GM18909 (cell line): ENCODE data around the gene SLC7A10.
A peak's percentile ranks its signal among the peaks of the same experiment; 100 is the strongest.
"Not testable (repeated sequence)": the region's sequence is repeated elsewhere in the genome, so short reads cannot be mapped to it uniquely, and the experiment has no call there.

Experiments used
- ATAC-seq: cut with Tn5 transposase; IDR thresholded peaks from one replicate; pipeline ENCODE4 v1.9.1; 2021; ENCODE audit warnings: mild to moderate bottlenecking; ENCODE audit not compliant: unreplicated experiment, poor library complexity

The SLC7A10 gene

GRCh38 chr19:33239223-33239975, 13.7 kb upstream of the SLC7A10 start:
- no peak for ATAC-seq

GRCh38 chr19:33238481-33239149, 13.0 kb upstream of the SLC7A10 start:
- no peak for ATAC-seq

- ATAC-seq: no peak
Observed at GRCh38 chr19:33236696-33237390, 11.2 kb upstream of the SLC7A10 start.

GRCh38 chr19:33235996-33236350, 10.3 kb upstream of the SLC7A10 start:
- ATAC-seq: no peak

GRCh38 chr19:33235269-33235995, 9.8 kb upstream of the SLC7A10 start:
- peak; percentile 88 for ATAC-seq

GRCh38 chr19:33234736-33235135, 9.1 kb upstream of the SLC7A10 start:
- no peak for ATAC-seq

- no peak for ATAC-seq
Observed at GRCh38 chr19:33234092-33234491, 8.4 kb upstream of the SLC7A10 start.

- no peak for ATAC-seq
Observed at GRCh38 chr19:33233056-33233873, 7.6 kb upstream of the SLC7A10 start.

- ATAC-seq: no peak
Observed at GRCh38 chr19:33232656-33233055, 7.0 kb upstream of the SLC7A10 start.

- no peak for ATAC-seq
Observed at GRCh38 chr19:33231511-33231910, 5.9 kb upstream of the SLC7A10 start.

GRCh38 chr19:33229962-33230361, 4.3 kb upstream of the SLC7A10 start:
- no peak for ATAC-seq

- no peak for ATAC-seq
Observed at GRCh38 chr19:33227870-33228599, 2.4 kb upstream of the SLC7A10 start.

- no peak for ATAC-seq
Observed at GRCh38 chr19:33227242-33227650, 1.6 kb upstream of the SLC7A10 start.

GRCh38 chr19:33226550-33227241, 1.0 kb upstream of the SLC7A10 start:
- no peak for ATAC-seq

- no peak for ATAC-seq
Observed at GRCh38 chr19:33224694-33225457, 774 bp downstream of the SLC7A10 start.

- ATAC-seq: not testable (repeated sequence)
Observed at GRCh38 chr19:33222255-33222654, 3.4 kb downstream of the SLC7A10 start.

- no peak for ATAC-seq
Observed at GRCh38 chr19:33221638-33222037, 4.0 kb downstream of the SLC7A10 start.

GRCh38 chr19:33220735-33221134, 4.9 kb downstream of the SLC7A10 start:
- no peak for ATAC-seq
